Cardiac fibroblast (primary cell): ENCODE results near the gene OVOL2.

ENCODE experiments used
- DNase-seq, 2 donors: peaks; one replicate each; pipeline versions ENCODE4 v3.0.0 to v3.0.0-alpha.2; 2010; ENCODE audit warnings: low read depth in 2 of 2
- H3K4me3 ChIP-seq, 2 donors: replicated peaks in 1 of 2; 1 replicate in 1 of 2; 2 replicates in 1 of 2; pipeline ENCODE4 v1.5.1; 2011; ENCODE audit warnings: low read depth in 2 of 2, low read length in 2 of 2, mild to moderate bottlenecking in 2 of 2, moderate library complexity in 1 of 2
- CTCF ChIP-seq: IDR thresholded peaks from one replicate; pipeline ENCODE4 v1.5.1; 2011; ENCODE audit warnings: low read depth, mild to moderate bottlenecking, low read length, inconsistent platforms

The OVOL2 gene

GRCh38 chr20:18018100-18018499 is 39.6 kb downstream of the OVOL2 start:
- TF ChIP-seq CTCF: no peak
- H3K4me3 ChIP-seq: no peak overlapping the region
- no peak for DNase-seq

DNA sequence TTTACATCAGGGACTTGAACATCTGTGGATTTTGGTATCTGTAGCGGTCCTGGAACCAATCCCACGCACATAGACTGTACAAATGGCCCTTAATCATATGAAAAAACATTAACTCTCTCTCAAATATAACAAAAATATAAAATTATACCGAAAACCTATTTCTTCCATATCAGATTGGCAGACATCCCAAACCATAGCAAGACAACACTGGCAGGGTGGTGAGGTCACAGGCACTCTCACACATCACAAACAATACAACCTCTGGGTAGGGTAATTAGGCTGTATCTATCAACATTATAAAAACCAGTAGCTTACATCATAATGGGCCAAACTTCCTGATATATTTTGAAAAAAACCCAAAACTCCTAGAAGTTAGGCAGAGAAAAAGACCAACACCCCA is 40.9 kb downstream of the OVOL2 start:
- no peak for DNase-seq
- no peak overlapping the region for H3K4me3 ChIP-seq
- TF ChIP-seq CTCF: no peak

DNA sequence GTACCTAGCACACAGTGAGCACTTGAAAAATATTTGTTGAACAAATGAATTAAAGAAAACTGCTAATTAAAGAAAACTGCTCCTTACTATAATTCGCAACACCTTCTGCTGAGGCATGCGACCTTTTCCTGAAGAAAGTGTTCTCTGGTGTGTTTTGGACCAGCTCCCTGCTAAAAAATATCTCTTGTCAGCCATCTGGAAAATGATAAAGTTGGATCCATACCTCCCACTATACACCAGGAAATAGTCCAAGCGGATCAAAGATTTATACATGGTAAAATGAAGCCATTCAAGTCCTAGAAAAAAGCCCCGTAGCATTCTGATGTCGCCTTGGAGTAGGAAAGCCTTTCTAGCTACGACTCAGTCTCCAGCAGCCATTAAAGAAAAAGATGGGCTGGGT is 43.3 kb downstream of the OVOL2 start:
- no peak for TF ChIP-seq CTCF
- no peak overlapping the region for H3K4me3 ChIP-seq
- DNase-seq: no peak

DNA sequence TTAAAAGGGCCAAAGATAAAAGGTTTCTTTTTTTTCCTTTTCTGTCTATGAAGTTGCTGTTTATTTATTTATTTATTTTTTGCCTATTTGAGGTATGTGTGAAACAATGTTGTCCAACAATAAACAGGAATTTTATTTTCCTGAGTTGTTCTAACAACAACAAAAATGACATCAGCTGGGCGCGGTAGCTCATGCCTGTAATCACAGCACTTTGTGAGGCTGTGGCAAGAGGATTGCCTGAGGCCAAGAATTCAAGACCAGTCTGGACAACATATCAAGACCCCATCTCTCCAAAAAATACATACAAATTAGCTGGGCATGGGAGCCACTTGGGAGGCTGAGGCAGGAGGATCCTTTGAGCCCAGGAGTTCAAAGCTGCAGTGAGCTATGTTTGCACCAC is 44.8 kb downstream of the OVOL2 start:
- no peak for TF ChIP-seq CTCF
- no peak overlapping the region for H3K4me3 ChIP-seq
- no peak for DNase-seq

GRCh38 chr20:18011951-18012645 is 45.6 kb downstream of the OVOL2 start:
- DNase-seq: no peak
- TF ChIP-seq CTCF: no peak
- H3K4me3 ChIP-seq: no peak overlapping the region

- DNase-seq: no peak
- TF ChIP-seq CTCF: no peak
Measured at GRCh38 chr20:18011482-18011881, 46.2 kb downstream of the OVOL2 start.

DNA sequence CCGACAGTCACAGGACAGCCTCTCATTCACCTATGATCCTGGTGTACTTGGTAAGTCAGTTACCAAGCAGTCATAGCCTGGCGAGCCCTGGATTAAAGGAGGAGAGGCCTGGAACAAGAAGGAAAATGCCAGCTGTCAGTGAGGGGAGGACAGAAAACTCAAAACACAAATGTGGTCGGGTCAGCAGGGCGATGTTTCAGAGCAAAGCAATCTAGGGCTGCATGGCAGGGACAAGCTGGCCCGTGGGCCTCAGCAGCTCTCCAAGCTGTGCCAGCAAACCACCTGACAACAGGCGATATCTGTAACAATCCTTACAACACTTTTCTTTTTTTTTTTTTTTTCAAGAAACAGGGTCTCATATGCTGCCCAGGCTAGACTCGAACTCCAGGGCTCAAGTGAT is 48.6 kb downstream of the OVOL2 start:
- no peak overlapping the region for H3K4me3 ChIP-seq
- DNase-seq: no peak
- no peak for TF ChIP-seq CTCF

More at GRCh38 chr20:18011482-18011881, 46.2 kb downstream of the OVOL2 start:
- no peak overlapping the region for H3K4me3 ChIP-seq
